Suprapubic skin (tissue), 4 donors: Measurements from ENCODE around the gene DENND1C. TPM values are rescaled to one million over a fixed set of nuclear protein-coding genes. Genes with fewer than 3 reads are reported as not detected.
A peak's percentile ranks its signal among the peaks of the same experiment; 100 is the strongest.

Source experiments
- DNase-seq, 2 donors: peaks; one replicate each; pipeline ENCODE4 v3.0.0-alpha.2; 2019; ENCODE audit warnings: low spot score in 2 of 2
- H3K27ac ChIP-seq: fragments of 200-600 bp; sonication (generic); one replicate; pipeline ENCODE4 v1.5.1; 2019
- H3K27me3 ChIP-seq: fragments of 200-600 bp; sonication (generic); one replicate; pipeline ENCODE4 v1.5.1; 2019
- H3K36me3 ChIP-seq: fragments of 200-600 bp; sonication (generic); one replicate; pipeline ENCODE4 v1.5.1; 2019
- H3K4me1 ChIP-seq: fragments of 200-600 bp; sonication (generic); one replicate; pipeline ENCODE4 v1.5.1; 2019
- H3K4me3 ChIP-seq: fragments of 200-600 bp; sonication (generic); one replicate; pipeline ENCODE4 v1.5.1; 2019; ENCODE audit warnings: mild to moderate bottlenecking
- H3K9me3 ChIP-seq: fragments of 200-600 bp; sonication (generic); one replicate; pipeline ENCODE4 v1.5.1; 2019
- EP300 ChIP-seq: sonication (generic); formaldehyde crosslinking; IDR thresholded peaks from one replicate; pipeline ENCODE4 v1.6.1; 2017; ENCODE audit warnings: antibody characterized with exemption
- POLR2A ChIP-seq, 2 donors: fragments of 450-650 bp; IDR thresholded peaks; one replicate each; pipeline ENCODE4 v1.6.1; 2017; ENCODE audit warnings: antibody characterized with exemption in 2 of 2, mild to moderate bottlenecking in 2 of 2, moderate library complexity in 2 of 2
- POLR2AphosphoS5 ChIP-seq, 3 donors: sonication (generic); formaldehyde crosslinking; IDR thresholded peaks; one replicate each; pipeline ENCODE4 v1.6.1; 2017; ENCODE audit warnings: antibody characterized with exemption in 3 of 3
- WGBS: methylation state at CpG from one replicate; pipeline ENCODE4 v1.1.5; 2018; 5-methylcytosine and 5-hydroxymethylcytosine counted together
- total RNA-seq, 4 donors: library from RNA; depleted of rRNA; stranded (reverse); fragments of >200 nt; gene quantifications; one replicate each; pipeline ENCODE4 v1.1.0, GENCODE V29; 2016
- TF ChIP-seq, protein P1 (sequence below), 2 donors: fragments of 200-600 bp in 1 of 2; fragments of 450-650 bp in 1 of 2; sonication (generic) in 1 of 2; IDR thresholded peaks; one replicate each; pipeline ENCODE4 v1.5.1; 2016 to 2019; ENCODE audit warnings: antibody characterized with exemption in 2 of 2, mild to moderate bottlenecking in 1 of 2, moderate library complexity in 1 of 2

Gene DENND1C
- total RNA-seq, 4 donors from 2014 or later = 0.23 to 3.7 (median 1.5) TPM

DNA sequence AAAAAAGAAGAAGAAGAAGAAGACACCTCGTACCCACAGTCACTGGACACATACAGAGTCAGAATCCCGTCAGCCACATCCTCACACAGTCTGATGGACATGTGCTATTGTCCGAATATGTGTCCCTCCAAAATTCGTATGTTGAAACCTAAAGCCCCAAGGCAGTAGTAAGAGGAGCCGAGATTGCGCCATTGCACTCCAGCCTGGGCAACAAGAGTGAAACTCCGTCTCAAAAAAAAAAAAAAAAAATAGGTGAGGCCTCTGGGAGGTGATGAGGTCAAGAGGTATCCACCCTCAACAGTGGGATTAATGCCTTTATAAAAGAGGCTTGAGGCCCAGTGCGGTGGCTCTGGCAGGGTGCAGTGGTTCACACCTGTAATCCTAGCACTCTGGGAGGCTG lies 2.6 kb upstream of the DENND1C start:
- H3K27me3 ChIP-seq = no peaks in the 10 kb centered on the region
- H3K27ac ChIP-seq = no peak overlapping the region
- WGBS = 88% methylated on average over 8 of the region's 8 CpGs
- DNase-seq = no peak
- no peaks in the 10 kb centered on the region for H3K36me3 ChIP-seq
- TF ChIP-seq EP300 (no peak), POLR2AphosphoS5 (IDR thresholded peaks at IDR 0.05) (no peak), POLR2A (IDR thresholded peaks at IDR 0.05) (no peak)
- TF ChIP-seq, protein P1, sequence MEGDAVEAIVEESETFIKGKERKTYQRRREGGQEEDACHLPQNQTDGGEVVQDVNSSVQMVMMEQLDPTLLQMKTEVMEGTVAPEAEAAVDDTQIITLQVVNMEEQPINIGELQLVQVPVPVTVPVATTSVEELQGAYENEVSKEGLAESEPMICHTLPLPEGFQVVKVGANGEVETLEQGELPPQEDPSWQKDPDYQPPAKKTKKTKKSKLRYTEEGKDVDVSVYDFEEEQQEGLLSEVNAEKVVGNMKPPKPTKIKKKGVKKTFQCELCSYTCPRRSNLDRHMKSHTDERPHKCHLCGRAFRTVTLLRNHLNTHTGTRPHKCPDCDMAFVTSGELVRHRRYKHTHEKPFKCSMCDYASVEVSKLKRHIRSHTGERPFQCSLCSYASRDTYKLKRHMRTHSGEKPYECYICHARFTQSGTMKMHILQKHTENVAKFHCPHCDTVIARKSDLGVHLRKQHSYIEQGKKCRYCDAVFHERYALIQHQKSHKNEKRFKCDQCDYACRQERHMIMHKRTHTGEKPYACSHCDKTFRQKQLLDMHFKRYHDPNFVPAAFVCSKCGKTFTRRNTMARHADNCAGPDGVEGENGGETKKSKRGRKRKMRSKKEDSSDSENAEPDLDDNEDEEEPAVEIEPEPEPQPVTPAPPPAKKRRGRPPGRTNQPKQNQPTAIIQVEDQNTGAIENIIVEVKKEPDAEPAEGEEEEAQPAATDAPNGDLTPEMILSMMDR (IDR thresholded peaks at IDR 0.05) = no peak
- no peak overlapping the region for H3K4me3 ChIP-seq
- no peaks in the 10 kb centered on the region for H3K9me3 ChIP-seq
- H3K4me1 ChIP-seq = no peaks in the 10 kb centered on the region

DNA sequence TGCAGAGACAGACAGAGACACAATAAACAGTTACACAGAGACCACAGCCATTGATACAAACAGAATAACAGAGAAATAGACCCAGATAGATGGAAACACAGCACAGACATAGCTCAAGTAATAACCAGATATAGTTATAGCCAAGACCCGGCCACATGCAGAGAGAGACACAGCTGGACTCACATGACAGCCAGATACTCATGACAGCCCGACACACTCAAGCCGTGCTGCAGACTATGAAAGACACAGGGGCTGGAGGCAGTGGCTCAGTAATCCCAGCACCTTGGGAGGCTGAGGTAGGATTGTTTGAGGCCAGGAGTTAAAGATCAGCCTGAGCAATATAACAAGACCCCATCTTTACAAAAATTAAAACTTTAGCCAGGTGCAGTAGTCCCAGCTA lies 1.6 kb upstream of the DENND1C start:
- 36% methylated on average over 3 of the region's 3 CpGs for WGBS
- Histone ChIP-seq H3K27ac (no peak overlapping the region), H3K4me1 (no peaks in the 10 kb centered on the region), H3K27me3 (no peaks in the 10 kb centered on the region), H3K4me3 (no peak overlapping the region), H3K36me3 (no peaks in the 10 kb centered on the region), H3K9me3 (no peaks in the 10 kb centered on the region)
- no peak for DNase-seq
- TF ChIP-seq POLR2A (IDR thresholded peaks at IDR 0.05) = no peak
- no peak for TF ChIP-seq POLR2AphosphoS5 (IDR thresholded peaks at IDR 0.05)
- TF ChIP-seq EP300 = no peak
- TF ChIP-seq, protein P1 (IDR thresholded peaks at IDR 0.05) = no peak

DNA sequence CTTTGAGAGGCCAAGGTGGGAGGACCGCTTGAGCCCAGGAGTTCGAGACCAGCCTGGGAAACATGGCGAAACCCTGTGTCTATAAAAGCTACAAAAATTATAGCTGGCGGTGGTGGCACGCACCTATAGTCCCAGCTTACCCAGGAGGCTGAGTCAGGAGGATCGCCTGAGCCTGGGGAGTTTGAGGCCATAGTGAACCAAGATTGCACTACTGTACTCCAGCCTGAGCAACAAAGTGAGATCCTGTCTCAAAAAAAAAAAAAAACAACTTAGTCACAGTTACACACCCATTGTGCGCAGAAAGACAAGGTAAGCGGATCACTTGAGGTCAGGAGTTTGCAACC lies 728 bp upstream of the DENND1C start:
- H3K4me1 ChIP-seq = no peaks in the 10 kb centered on the region
- no peak for TF ChIP-seq POLR2AphosphoS5 (IDR thresholded peaks at IDR 0.05)
- TF ChIP-seq EP300 = no peak
- TF ChIP-seq POLR2A (IDR thresholded peaks at IDR 0.05) = no peak
- TF ChIP-seq, protein P1 (IDR thresholded peaks at IDR 0.05) = no peak
- H3K9me3 ChIP-seq = no peaks in the 10 kb centered on the region
- WGBS = 96% methylated on average over 8 of the region's 8 CpGs
- no peaks in the 10 kb centered on the region for H3K27me3 ChIP-seq
- DNase-seq = no peak
- no peak overlapping the region for H3K4me3 ChIP-seq
- H3K27ac ChIP-seq = no peak overlapping the region
- no peaks in the 10 kb centered on the region for H3K36me3 ChIP-seq

DNA sequence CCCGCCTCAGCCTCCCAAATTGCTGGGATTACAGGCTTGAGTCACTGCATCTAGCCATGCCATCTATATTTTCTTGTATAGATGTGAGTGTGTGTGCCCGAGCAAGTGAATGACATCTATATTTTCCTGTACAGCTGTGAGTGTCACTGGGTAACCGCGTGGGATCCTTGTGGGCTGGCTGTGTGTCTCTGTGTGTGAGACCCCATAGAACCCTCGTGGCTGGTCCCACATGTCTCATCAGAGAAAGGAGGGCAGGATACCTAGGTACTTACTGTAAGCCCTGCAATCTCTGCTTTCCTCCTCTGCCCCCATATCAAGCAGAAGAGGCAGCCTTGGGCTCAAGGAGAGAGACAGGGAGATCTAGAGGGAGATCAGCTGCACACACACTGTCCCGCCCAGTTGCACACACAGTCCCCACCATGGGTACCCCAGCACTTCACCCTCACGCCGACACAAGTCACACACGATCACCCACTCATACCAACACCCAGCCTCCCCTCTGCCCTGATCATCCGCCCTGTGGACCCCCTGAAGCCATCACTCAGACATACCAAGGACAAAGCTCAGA lies 655 bp downstream of the DENND1C start:
- Histone ChIP-seq H3K9me3 (no peaks in the 10 kb centered on the region), H3K4me1 (peaks cover 9% of the 10 kb centered on the region), H3K27ac (no peak overlapping the region), H3K4me3 (peak overlapping the region; percentile 29), H3K36me3 (no peaks in the 10 kb centered on the region), H3K27me3 (peaks cover 8% of the 10 kb centered on the region)
- TF ChIP-seq, protein P1 (IDR thresholded peaks at IDR 0.05) = no peak
- TF ChIP-seq EP300 (no peak), POLR2AphosphoS5 (IDR thresholded peaks at IDR 0.05) (no peak), POLR2A (IDR thresholded peaks at IDR 0.05) (no peak)
- WGBS = 71% methylated on average over 8 of the region's 10 CpGs
- DNase-seq = no peak

DNA sequence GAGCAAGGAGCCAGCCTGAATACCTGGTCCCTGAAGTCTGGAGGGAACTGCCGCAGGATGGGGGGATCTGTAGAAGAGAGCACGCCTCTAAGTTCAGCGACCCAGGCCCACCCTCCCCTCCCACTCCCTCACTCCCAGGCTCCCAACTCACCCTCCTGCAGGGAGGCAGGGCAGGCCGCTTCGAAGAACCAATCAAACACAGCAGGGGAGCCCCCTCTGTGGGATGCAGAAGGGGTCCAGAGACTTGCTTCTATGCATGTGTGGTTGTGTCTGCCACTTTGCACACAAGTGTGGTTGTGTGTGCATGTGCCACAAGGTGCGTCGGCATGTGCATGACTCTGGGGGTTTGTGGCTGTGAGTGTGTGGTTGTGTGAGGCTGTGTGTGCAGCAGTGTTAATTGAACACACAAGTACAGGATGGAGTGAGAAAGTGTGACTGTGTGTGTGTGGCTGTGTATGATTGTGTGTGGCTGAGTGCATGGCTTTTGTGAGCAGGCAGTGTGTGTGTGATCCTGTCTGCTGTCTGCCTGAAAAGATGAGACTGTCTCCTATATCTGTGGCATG lies 1.7 kb downstream of the DENND1C start:
- Histone ChIP-seq H3K4me1 (peaks cover 17% of the 10 kb centered on the region), H3K4me3 (no peak overlapping the region)

More for the DNA sequence above, 1.7 kb downstream of the DENND1C start:
- TF ChIP-seq, protein P1 (IDR thresholded peaks at IDR 0.05) = no peak
- TF ChIP-seq POLR2AphosphoS5 (IDR thresholded peaks at IDR 0.05) (no peak), EP300 (no peak), POLR2A (IDR thresholded peaks at IDR 0.05) (no peak)
- WGBS = 85% methylated on average over 4 of the region's 7 CpGs
- Histone ChIP-seq H3K36me3 (peaks cover 4% of the 10 kb centered on the region), H3K9me3 (no peaks in the 10 kb centered on the region), H3K27me3 (peaks cover 18% of the 10 kb centered on the region), H3K27ac (no peak overlapping the region)
- no peak for DNase-seq
